BJ (cell line): ENCODE data around the gene STPG1. TPM values are rescaled to one million over a fixed set of nuclear protein-coding genes. Genes with fewer than 3 reads are reported as not detected.

Experiments used
- CTCF ChIA-PET: fragments of 350-600 bp; formaldehyde crosslinking; extraction: SDS; loops from one replicate; lab custom pipeline; 2021; ENCODE audit warnings: antibody characterized with exemption, inconsistent platforms; lab: Yijun Ruan, JAX
- POLR2A ChIA-PET: fragments of 300-600 bp; sonication (Branson Sonifier 250); formaldehyde crosslinking; extraction: SDS; loops from one replicate; lab custom pipeline; 2021; ENCODE audit warnings: antibody characterized with exemption; lab: Charles Lee
- DNase-seq: peaks from one replicate; pipeline ENCODE4 v3.0.0-alpha.2; 2011; ENCODE audit warnings: low read depth
- H3K27me3 ChIP-seq: 2 replicates; pipeline ENCODE4 v1.6.0; 2011; ENCODE audit warnings: low read length; ENCODE audit not compliant: control insufficient read depth, insufficient read depth
- H3K36me3 ChIP-seq: 2 replicates; pipeline ENCODE4 v1.5.1; 2011; ENCODE audit warnings: low read length; ENCODE audit not compliant: control insufficient read depth, insufficient read depth
- H3K4me3 ChIP-seq: 2 replicates; pipeline ENCODE4 v1.5.1; 2011; ENCODE audit warnings: low read depth, mild to moderate bottlenecking, control low read depth, low read length
- polyA plus RNA-seq: library from polyadenylated mRNA; depleted of rRNA; stranded (reverse); fragments of >200 nt; gene quantifications from 2 replicates; pipeline ENCODE4 v1.2.3, GENCODE V29; 2011
- TF ChIP-seq, protein P1 (sequence below): IDR thresholded peaks from 2 replicates; pipeline ENCODE4 v1.5.1; 2011; ENCODE audit warnings: low read depth, mild to moderate bottlenecking, control low read depth, inconsistent platforms, low read length, moderate library complexity; ENCODE audit not compliant: insufficient read depth

Gene STPG1
- polyA plus RNA-seq, 1 experiment: 10.3 TPM

DNA sequence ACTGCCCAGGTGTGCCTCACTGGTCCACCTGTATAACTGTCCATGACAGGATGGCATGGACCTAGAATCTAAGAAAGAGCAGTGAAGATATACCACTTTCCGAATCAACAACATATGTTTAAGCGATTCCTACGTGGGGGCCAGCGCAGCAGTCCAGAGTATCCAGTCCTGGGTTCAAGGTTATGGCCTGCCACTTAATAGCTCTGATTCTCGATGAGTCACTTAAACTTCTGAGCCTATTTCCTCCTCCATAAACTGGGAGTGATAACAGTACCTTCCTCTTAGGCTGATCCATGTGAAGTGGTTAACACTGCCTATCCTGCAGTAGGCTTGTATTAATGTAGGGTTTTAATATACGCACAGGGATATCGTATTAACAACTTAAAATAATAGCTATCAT, 2.8 kb downstream of the STPG1 start:
- DNase-seq: no peak
- POLR2A ChIA-PET: no interaction called here

DNA sequence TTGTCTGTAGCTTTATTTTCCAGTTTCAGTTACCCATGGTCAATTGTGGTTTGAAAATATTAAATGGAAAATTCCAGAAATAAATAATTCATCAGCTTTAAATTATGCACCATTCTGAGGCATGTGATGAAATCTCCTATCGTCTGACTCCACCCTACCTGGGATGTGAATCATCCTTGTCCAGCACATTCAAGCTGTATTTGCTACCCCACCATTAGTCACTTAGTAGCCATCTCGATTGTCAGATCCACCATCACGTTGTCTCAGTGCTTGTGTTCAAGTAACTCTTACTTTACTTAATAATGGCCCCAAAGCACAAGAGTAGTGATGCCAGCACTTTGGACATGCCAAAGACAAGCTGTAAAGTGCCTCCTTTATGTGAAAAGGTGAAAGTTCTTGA, 4.0 kb downstream of the STPG1 start:
- DNase-seq: peak; percentile 69
- CTCF ChIA-PET: interaction anchor here (0.7 to 2.3 kb wide), 7 partner anchors 17 to 226 kb away, joined by 3 to 19 read pairs (median 5); no protein-coding TSS in a partner anchor
- POLR2A ChIA-PET: interaction anchor here (0.5 to 1.1 kb wide), 2 partner anchors 15 to 664 kb away, joined by 3 to 4 read pairs; no protein-coding TSS in a partner anchor

More for the DNA sequence above, 2.8 kb downstream of the STPG1 start:
- H3K27me3 ChIP-seq: no peaks in the 10 kb centered on the region
- CTCF ChIA-PET: interaction anchor here (0.8 to 2.3 kb wide), 4 partner anchors 19 to 209 kb away, joined by 3 to 19 read pairs (median 8); no protein-coding TSS in a partner anchor
- no peaks in the 10 kb centered on the region for H3K36me3 ChIP-seq
- H3K4me3 ChIP-seq: no peak overlapping the region
- TF ChIP-seq, protein P1, sequence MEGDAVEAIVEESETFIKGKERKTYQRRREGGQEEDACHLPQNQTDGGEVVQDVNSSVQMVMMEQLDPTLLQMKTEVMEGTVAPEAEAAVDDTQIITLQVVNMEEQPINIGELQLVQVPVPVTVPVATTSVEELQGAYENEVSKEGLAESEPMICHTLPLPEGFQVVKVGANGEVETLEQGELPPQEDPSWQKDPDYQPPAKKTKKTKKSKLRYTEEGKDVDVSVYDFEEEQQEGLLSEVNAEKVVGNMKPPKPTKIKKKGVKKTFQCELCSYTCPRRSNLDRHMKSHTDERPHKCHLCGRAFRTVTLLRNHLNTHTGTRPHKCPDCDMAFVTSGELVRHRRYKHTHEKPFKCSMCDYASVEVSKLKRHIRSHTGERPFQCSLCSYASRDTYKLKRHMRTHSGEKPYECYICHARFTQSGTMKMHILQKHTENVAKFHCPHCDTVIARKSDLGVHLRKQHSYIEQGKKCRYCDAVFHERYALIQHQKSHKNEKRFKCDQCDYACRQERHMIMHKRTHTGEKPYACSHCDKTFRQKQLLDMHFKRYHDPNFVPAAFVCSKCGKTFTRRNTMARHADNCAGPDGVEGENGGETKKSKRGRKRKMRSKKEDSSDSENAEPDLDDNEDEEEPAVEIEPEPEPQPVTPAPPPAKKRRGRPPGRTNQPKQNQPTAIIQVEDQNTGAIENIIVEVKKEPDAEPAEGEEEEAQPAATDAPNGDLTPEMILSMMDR: no peak

DNA sequence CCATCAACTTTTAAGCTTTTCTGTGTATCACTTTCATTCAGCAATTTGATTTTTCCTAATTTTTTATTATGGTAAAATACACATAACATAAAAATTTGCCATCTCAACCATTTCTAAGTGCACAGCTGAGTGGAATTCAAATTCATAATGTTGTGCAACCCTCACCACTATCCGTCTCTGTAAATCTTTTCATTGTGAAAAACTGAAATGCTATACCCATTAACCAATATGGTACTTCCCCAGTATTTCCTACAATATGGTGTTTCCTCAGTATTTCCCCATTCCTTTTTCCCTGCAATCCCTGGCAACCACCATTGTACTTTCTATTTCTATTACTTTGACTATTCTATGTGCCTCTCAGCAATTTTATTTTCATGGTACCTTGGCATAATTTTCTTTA, 6.8 kb downstream of the STPG1 start:
- TF ChIP-seq, protein P1: no peak
- ChIA-PET CTCF (no interaction called here), POLR2A (no interaction called here)
- no peak for DNase-seq
- H3K4me3 ChIP-seq: no peak overlapping the region
- no peaks in the 10 kb centered on the region for H3K36me3 ChIP-seq
- H3K27me3 ChIP-seq: no peaks in the 10 kb centered on the region

More for the DNA sequence above, 4.0 kb downstream of the STPG1 start:
- Histone ChIP-seq H3K27me3 (no peaks in the 10 kb centered on the region), H3K4me3 (no peak overlapping the region), H3K36me3 (no peaks in the 10 kb centered on the region)
- TF ChIP-seq, protein P1: no peak

DNA sequence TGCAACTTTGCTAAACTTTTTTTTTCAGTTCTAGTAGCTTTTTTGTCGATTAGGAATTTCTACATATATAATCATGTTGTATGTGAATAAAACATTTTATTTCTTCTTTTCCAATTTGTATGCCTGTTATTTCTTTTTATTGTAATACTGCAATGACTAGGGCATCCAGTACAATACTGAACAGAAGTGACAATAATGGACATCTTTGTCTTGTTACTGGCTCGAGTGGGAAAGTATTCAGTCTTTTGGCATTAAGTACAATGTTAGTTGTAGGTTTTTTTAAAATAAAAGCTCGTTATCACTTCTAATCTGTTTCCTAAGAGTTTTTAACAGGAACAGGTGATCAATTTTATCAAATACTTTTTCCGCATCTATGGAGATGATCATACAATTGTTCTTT, 9.8 kb downstream of the STPG1 start:
- CTCF ChIA-PET: interaction anchor here (1.5 to 4.5 kb wide), 2 partner anchors 11 to 202 kb away, joined by 4 to 26 read pairs; no protein-coding TSS in a partner anchor

DNA sequence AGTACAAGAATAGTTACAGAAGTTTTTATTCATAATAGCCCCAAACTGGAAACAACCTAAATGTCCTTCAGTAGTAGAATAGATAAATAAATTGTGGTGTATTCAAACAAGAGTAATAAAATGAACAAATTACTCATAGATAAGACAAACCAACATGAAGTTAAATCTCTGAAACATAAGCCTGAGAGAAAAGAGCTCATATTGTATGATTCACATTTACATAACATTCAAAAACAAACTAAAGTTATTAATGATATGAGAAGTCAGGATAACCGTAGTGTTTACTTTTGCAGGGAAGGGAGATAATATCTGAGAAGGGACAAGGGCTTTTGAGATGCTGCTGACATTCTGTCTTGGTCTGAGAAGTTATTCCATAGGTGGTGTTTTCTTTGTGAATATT, 13.5 kb downstream of the STPG1 start:
- ChIA-PET CTCF (interaction anchor here (1.8 to 2.0 kb wide), 3 partner anchors 8 to 201 kb away, joined by 6 to 13 read pairs (median 8); no protein-coding TSS in a partner anchor), POLR2A (no interaction called here)
- H3K27me3 ChIP-seq: no peaks in the 10 kb centered on the region
- TF ChIP-seq, protein P1: no peak
- no peaks in the 10 kb centered on the region; the same call in 1 of the 2 replicates for H3K36me3 ChIP-seq
- DNase-seq: no peak
- no peak overlapping the region for H3K4me3 ChIP-seq

More for the DNA sequence above, 9.8 kb downstream of the STPG1 start:
- POLR2A ChIA-PET: no interaction called here
- no peaks in the 10 kb centered on the region for H3K27me3 ChIP-seq
- no peaks in the 10 kb centered on the region; the same call in 1 of the 2 replicates for H3K36me3 ChIP-seq
- TF ChIP-seq, protein P1: no peak
- H3K4me3 ChIP-seq: no peak overlapping the region
- no peak for DNase-seq
